Heart left ventricle (tissue), 13 donors: ENCODE results near the gene SLC25A31.

Experiments used
- CTCF ChIP-seq, 12 donors: fragments of 200-600 bp; sonication (generic) in 4 of 12; IDR thresholded peaks; one replicate each; pipeline versions ENCODE4 v1.5.0 to v1.8.0; 2018 to 2022; ENCODE audit warnings: antibody characterized with exemption in 12 of 12, mild to moderate bottlenecking in 5 of 12
- POLR2A ChIP-seq, 2 donors: fragments of 450-650 bp; IDR thresholded peaks; one replicate each; pipeline ENCODE4 v1.6.1; 2017; ENCODE audit warnings: antibody characterized with exemption in 2 of 2, mild to moderate bottlenecking in 2 of 2, moderate library complexity in 2 of 2
- donor health status: ischemic (EF 13 %, LVEDD 7.1; RV severe dilation, severe dysfunction).
- donor health status: DM: no; HTN: yes; CAD: no.
- donor health status: DM: no; HTN: no; CAD: no.
- donor health status: ischemic (EF 25% LVEDD 6.9; RV normal size, moderate dysfunction).
- donor health status: ischemic (EF 25% LVEDD 5.7; RV mildly dilated, moderate dysfunction).
- donor health status: ischemic (EF 35%, LVEDD 5.7; RV mildly dilated, moderate dysfunction).
- donor health status: nonischemic (EF 11% LVEDD 7.7; RV severe dilation, severe dysfunction).
- donor health status: DM: yes; HTN: yes; CAD: no.
- donor health status: PGD.
- donor health status: ischemic (EF 29% LVEDD 5.4; RV normal size, mild dysfunction).
- donor health status: nonischemic (EF 23%, LVEDD 6.1; RV moderate dilation, normal function).

DNA sequence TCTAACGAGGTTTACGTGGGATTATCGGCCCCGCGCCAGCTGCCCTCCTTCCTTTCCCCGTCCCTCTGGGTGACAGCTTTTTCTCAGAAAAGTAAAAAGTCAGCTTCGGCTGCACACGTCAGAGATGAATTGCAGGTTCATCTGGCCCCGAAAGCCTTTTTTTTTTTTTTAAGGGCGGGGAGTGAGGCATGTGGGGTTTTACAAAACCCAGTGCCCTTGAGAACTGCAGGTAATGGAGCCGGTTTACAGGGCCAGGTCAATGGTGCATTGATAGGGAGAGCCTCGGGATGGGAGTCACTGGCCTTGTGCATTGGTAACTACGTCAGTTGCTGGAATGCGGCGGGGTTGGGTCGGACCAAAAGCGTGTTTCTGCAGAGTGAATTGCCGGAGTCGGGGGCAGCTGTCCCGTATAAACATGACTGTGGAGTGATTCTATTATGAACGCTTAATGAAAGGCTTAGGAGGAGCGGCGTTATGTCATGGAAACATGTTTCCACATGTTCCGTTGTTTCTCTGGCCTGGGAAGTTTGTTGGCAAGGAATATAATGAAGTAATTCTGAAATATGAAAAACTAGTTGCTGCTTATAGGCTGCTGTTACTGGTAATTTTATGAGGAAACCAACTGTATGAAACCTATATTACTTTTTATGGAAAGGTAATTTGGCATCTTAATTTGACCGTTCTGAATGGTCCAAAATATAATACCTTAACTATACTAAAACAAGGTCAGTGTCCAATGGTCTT is 53.0 kb downstream of the SLC25A31 start:
- TF ChIP-seq CTCF (IDR thresholded peaks at IDR 0.05), result no peak
- peak in 1 of 2 donors; percentile 15 for TF ChIP-seq POLR2A (IDR thresholded peaks at IDR 0.05)
